Astrocyte (in vitro differentiated cells and primary cell): ENCODE results near the gene SERPINA9.

Experiments used
- CTCF ChIP-seq: IDR thresholded peaks from 2 replicates; pipeline ENCODE4 v1.5.1; 2011; ENCODE audit warnings: low read depth, mild to moderate bottlenecking, inconsistent platforms, low read length, moderate library complexity; ENCODE audit not compliant: insufficient read depth
- EZH2 ChIP-seq: IDR thresholded peaks from 2 replicates; pipeline ENCODE4 v1.6.1; 2012; ENCODE audit warnings: mild to moderate bottlenecking, low read length, inconsistent platforms; ENCODE audit not compliant: insufficient read depth

DNA sequence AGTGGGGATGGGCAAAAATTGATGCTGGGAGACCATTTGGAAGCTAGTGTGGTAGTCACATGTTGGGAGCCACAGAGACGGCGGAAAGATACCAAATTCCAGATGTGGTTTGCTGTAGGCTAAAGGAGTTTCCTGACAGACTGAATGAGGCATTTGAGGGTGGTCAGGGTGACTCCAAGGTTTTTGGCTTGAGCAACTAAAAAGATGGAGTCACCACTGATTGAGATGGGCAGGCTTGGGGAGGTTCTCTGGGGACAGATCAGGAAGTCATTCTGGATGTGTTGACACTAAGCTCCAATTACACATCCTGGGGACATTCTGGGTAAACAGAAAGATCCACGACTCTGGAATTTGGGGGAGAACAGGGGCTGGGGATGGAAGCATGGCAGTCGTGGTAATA, 15.5 kb upstream of the SERPINA9 start:
- TF ChIP-seq CTCF, result no peak
- TF ChIP-seq EZH2, result no peak
